Occipital lobe (tissue), 2 donors: ENCODE measurements around the gene PSMB1. TPM values are rescaled to one million over a fixed set of nuclear protein-coding genes. Genes with fewer than 3 reads are reported as not detected.

ENCODE experiments used
- DNase-seq: peaks from one replicate; lab custom pipeline; 2025; lab: John Stamatoyannopoulos, UW
- total RNA-seq: library from RNA; depleted of rRNA; stranded (reverse); fragments of >200 nt; gene quantifications from one replicate; pipeline ENCODE4 v1.2.3, GENCODE V29; 2014

The PSMB1 gene
- 203 TPM for total RNA-seq

DNA sequence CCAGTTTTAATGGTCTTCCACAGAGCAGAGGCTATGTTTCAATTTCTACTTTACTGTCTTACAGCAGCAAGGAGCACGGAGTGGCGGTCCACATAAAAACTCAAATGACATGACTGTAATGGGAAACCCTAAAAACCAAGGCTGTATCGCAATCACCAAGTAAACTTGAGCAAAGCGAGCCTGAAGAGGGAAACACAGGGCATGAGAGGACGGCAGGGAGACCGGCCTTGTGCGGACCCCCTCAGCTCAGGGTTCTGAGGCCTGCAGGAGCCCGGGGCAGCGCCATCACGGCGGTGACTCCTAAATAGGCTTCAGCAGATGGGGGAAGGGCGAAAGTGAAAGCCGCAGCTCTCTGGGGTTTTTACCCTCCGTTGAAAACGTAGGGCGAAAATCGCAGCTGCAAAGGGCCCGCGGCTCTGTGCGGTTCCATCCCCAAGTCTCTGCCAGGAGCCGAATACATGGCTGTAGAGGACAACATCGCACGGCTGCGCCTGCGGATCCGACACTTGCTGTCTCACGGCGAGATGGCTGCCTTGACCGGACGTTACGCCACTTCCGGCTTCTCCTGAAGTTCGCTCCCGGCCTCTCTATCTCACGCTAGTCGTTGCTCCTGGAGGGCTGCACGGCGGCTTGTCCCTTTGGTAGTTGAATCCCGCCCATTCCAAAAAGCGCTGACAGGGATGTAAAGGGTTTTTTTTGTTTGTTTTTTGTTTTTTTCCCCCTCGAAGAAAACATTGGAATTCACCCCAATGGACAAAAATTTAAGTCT, at the start of gene PSMB1:
Gene PSMB1, minus strand, starts transcription at position 543 of the 769 bp plus-strand sequence. Its CDS starts 65 bp downstream, at position 478.
- peak; percentile 93 for DNase-seq

DNA sequence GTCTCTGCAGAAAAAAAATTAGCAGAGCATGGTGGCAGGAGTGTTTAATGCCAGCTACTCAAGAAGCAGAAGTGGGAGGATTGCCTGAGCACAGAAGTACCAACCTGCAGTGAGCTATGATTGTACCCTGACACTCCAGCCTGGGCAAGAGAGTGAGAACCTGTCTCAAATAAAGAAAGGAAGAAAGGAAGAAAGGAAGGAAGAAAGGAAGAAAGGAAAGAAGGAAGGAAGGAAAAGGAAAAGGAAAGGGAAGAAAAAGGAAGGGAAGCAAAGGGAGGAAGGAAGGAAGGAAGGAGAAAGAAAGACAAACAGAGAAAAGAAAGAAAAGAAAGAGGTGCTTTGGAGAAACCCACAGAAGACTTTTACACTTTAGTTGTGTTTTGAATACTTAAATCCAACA, 44.2 kb upstream of the PSMB1 start:
- DNase-seq: no peak

DNA sequence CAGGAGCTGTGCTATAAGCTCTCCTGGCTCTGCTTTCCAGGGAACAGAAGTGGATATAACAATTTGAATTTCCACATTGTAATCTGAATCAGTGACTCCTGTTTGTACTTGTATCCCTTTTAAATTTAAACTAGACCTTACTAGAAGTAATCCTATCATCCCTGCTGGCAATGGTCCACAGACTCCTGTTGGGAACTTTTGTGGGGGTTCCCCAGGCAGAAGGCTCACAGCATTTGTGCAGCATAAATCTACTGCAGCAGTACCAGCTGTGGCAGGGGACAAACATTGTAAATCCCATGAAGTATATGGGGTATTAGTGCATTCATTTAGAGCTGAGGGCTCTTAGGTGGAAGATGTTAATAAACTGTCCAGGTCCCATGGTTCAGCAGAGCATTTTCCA, 43.3 kb upstream of the PSMB1 start:
- DNase-seq: no peak

DNA sequence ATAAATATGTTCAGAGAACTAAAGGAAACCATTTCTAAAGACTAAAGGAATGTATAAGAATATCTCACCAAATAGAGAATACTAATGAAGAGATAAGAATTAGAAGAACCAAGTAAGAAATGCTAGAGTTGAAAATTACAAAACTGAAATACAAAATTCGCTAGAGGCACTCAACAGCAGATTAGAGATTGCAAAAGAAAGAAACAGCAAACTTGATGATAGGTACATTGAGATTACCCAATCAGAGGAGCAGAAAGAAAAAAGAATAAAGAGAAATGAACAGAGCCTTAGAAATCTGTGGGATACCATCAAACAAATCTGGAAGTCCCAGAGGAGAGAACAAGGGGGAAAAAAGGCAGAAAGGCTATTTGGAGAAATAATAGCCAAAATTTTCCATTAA, 37.6 kb upstream of the PSMB1 start:
- no peak for DNase-seq

DNA sequence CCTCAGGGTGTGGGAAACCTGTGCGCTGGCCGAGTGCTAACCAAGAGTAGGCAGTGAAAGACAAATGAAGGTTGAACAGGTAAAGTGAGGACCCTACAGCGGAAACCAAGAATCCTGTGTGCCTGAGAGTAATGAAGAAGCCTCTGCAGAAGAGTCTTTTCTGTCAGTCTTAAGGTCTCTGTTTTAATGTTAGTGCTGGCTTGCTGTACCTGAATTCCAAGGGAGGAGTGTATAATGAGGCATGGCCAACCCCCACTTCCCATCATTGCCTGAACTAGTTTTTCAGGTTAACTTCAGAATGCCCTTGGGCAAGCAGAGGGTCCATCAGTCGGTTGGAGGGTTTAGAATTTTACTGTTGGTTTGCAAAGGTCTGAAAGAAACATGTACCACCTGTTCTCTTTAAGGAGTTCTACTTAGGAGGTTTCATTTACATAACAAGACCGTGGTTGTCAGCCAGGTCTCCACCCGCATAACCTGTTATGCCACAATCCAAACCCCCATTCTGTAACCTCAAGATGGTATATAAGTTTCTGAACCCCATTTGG, 31.9 kb upstream of the PSMB1 start:
- no peak for DNase-seq

DNA sequence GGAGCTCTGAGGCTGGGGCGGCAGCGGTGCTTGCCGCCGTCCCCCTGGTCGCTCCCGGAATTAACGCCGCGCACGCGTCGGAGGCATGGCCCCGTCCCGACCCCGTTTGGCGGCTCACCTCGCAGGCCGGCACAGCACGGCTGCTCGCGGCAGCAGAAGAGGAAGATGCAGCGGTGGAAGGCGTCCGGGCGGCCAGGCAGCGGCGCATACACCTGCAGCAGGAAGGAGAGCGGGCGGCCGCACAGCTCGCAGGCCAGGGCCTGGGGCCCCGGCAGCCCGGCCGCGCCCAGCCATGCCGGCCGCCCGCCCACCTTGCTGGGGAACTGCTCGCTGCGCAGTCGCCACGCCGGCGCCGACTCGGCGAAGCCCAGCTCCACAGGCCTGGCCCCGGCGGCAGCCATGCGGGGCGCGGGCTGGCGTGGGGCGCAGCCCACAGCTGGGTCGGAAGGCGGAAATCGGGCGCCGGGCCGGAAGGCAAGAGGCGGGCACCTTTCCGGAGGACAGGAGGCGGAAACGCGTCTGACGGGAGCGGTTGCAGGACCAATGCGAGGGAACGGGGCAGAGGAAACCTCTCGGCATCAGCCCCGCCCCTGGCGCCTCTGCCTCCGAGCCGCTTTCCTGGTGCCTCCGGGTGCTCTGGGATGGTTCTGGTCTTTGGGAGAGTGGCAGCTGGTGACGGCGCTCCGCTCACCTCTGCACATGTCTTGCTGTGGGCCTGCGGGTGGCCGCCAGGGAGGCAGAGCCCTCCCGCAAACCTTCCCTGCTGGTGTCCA, 31.3 kb upstream of the PSMB1 start, which contains the start of gene PDCD2:
Gene PDCD2, minus strand, starts transcription at position 457 of the 773 bp plus-strand sequence. Its CDS starts 56 bp downstream, at position 401.
- peak; percentile 91 for DNase-seq

DNA sequence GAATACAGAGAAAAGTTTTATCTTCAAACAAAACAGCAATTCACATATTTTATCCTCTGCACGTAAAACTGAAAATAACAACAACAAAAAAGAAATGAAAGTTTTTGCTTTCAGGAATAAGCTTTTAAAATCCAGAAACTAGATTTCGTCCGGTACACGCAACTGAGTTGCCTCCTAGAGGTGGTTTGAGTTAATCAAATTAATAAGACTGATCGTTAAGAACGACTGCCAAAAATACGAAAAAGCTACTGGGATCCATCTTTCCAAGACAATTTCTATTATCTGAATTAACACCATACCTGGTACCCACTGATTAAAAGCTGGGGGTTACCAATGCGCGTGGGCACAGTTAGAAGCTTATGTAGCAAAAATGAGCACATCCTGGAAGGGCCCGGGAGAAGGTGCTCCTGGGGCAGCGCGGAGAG, 30.7 kb upstream of the PSMB1 start:
- DNase-seq: no peak

DNA sequence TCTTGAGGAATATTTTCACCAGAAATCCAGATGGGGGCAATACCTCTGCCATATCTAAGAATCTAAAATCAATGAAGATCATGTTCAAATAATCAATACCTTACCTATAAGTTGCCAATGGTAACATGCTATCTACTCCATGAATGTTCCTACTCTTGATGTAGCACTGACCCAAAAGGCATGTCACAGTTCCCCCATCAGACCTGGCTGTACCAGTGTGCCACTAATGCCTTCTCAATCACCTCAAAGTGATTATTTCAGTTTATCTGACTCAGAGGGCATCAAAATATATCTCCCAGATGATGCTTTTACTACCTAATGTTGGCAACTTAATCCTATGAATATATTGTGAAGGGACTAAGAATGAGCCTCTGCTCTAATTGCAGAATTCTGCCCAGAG, 25.8 kb upstream of the PSMB1 start:
- no peak for DNase-seq

DNA sequence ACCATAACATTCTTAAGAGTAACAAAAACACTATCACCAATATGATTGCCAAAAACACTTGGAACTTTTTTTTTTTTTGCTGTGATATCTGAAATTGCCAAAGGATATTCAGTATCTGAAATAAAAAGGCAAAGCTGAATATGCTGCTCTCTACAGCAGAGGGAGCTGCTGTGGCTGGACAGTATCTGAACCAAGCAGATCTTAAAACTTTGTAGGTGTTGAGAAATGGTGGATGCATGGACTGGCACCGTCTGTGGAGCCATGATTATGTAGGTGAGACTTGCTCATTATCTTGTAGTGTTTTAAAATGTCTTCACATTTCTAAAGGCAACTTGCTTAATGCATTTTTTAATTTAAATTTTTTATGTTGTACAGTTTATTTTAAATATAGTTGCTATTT, 22.1 kb upstream of the PSMB1 start:
- no peak for DNase-seq

DNA sequence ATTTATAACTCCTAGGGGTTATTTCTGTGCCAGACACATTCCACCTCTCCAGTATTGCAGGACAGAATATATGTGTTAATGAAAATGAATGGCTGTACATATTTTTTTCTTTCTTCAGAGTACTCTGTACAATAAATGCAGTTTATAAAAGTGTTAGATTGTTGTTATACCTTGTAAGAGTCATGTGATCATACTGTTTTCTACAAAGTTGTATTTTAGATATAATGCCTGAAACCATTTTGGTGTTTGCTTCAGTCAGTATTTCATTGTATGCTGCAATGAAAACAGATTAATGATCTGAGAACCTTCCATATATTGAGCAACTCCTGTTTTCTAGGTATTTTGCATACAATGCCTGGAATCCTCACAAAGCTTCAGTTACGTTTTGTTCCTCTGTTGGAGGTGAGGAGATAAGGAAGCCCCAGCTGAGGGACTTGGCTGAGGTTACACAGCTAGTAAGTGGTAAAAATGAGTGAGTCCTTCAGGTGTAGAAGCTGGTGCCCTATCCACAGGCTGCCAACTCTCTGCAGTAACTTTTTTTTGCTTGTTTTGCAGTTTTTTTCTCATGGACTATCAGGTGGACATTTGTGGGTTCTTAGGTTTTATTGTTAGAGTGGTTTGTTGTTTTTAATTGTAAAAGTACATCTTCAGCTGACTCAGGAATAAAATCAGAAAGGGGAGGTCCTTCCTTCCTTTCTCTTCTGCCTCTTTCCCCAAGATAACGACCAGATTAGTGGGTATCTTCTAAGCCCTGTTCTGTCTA, 19.8 kb upstream of the PSMB1 start:
- DNase-seq: no peak

DNA sequence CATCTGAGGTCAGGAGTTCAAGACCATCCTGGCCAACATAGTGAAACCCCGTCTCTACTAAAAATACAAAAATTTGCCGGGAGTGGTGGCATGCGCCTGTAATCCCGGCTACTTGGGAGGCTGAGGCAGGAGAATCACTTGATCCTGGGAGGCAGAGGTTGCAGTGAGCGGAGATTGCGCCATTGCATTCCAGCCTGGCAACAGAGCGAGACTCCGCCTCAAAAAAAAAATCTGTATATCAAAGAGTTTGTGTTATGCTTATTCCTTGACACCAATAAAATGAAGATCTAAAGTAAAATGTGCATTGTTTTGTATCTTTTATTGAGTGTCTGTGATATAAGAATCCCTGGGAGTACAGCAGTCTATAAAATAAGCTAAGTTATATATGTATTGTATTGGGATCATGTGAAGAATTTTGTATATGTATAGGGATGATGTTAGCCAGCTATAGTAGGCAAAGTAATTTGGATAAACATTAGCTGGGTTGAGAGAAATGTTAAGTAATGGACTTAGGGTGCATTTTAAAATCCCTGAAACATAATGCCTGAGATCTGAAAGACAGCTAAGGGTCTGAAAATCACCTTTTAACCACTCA, 11.9 kb upstream of the PSMB1 start:
- no peak for DNase-seq

DNA sequence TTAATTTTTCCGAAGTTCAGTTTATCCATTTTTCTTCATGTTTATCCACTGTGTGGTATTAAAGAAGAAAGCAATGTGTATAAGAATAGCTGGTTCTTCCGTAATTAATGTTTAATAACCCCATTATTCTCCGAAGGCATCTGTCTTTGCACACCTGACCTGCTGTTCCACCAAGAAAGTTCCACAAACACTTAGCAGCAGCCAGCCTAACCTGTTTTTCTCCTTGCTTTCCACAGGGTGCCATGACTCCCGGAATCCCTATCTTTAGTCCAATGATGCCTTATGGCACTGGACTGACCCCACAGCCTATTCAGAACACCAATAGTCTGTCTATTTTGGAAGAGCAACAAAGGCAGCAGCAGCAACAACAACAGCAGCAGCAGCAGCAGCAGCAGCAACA, 8.4 kb upstream of the PSMB1 start:
- DNase-seq: no peak

DNA sequence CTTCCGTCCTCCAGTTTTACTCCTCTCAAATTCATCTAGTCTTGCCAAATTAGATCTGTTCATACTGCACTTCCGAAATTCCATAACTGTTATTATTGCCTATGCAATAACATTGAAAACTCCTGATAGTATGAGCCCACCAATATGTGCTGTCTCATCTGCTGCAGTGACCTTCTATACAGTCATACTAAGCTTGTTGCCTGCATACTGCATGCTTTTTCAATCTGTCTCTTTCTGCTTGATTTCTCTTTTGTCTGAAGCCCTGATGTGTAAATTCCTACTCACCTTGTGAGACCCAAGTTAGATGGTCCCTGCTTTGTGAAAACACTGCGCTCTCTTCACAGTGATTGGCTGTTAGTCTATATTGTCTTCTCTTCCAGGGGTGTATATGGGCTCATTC, 2.2 kb upstream of the PSMB1 start:
- no peak for DNase-seq

DNA sequence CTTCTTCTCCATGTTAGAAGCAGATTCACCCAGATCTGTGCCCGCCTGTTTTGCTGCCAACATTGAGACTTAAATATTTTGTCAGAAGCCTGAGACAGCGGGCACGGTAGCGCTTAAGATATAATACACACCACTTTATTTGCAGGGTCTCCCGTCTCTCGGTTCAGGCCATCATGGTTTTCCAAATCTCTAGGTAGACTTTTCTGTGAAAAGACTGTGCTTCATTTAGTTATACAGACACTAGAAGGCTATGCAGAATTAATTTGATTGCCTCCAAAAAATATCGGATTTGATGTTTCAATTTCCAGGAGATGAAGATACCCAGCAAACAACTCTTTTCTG, 1.7 kb upstream of the PSMB1 start:
- no peak for DNase-seq

DNA sequence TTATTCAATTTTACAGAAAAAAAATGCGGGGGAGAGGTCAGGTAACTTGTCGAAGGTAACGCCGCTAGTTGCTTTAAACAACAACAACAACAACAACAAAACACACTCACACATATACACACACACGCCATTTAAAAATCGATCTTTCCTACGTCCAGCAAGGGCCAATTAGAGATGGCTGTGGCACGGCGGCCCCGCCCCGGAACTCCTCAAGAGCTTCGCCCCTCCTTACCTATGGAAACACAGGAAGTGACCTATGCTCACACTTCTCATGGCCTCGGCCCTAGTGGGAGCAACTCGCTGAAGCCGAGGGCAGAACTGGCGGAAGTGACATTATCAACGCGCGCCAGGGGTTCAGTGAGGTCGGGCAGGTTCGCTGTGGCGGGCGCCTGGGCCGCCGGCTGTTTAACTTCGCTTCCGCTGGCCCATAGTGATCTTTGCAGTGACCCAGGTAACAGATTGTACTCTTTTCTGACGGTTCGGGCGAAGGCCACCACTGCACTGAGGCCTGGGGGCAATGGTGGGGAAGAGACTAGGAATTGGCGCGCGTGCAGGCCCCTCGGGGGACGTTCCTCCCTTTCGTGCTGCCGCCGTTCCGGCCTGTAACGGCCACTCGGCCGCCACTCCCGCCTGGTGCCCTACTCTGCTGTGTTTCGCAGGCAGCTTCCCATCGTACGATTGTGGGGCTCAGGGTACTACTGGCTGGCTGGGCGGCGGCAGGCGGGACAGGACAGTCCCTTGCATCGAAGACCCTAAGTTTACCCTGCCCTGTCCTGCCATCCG, 1.1 kb upstream of the PSMB1 start, which contains the start of gene TBP:
Gene TBP, plus strand, starts transcription at position 357 of the 783 bp plus-strand sequence. CDS start 2,661 bp downstream, outside the sequence.
- DNase-seq: peak; percentile 97

DNA sequence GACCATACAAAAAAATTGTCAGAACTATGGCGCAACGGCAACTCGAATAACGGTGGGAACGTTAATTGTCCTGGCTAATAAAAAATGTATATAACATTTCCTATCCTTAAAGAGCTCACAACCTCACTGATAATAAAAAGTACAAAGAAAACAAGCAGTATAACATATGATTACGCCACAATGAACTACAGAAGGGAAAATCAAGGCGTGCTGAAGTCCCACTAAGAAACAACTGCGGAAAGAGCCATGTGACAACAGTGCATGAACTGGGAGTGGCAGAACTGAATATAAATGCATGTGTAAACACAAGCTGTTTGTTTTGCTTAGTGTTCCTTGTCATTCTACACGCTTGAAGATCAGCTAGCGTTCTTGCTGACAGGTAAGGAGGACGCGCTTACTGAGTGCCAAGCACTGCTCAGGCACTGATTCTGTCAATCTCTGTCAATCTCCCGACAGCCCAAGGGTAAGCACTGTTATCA, 466 bp upstream of the PSMB1 start:
- peak; percentile 75 for DNase-seq

DNA sequence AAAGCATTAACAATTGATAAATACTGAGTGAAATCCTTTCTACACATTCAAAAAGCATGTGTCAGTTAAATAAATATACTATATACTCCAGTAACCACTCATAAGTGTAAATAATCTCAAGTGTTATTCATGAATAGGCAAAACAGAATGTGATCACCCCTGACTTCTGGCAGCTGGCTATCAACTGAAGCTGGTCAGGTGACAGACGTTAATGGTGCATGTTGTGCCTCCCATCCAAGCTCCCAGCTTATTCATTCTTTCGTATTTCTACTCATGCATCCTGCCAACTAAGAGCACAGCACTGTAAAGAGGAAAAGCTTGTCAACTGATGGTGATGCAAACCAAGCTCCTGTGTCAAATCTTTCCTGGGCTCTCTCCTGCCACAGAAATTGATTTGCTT, 7.7 kb downstream of the PSMB1 start:
- DNase-seq: no peak

DNA sequence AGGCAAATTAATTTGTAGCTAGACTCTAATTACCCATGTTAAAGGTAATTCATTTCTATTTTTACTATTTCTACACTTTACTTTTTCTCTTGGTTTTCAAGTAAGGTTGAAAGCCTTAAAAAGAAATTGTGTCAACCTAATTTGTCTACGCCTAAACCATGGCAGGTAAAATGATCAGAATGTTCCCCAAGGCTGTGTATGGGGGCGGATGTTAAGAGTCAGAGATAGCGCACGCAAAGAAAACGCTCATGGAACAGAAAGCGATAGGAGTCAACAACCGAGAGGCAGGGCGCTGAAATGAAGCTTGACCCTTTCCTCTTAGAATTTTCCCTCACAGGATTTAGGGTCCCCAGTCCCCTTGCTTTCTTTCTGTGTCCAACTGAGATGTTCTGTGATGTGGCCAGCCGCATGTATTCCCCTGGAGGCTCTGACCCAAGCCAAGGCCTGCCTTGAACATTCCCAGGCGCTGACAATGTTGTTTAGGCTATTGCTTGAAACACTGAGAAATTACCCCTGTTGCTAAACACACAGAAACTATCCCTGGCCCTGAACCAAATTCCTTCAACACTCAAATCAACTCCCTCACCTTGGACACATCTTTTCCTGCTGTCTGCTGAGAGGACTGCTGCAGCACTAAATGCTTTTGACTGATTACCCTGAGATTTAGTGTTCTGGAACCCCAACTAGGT, 10.9 kb downstream of the PSMB1 start:
- no peak for DNase-seq

DNA sequence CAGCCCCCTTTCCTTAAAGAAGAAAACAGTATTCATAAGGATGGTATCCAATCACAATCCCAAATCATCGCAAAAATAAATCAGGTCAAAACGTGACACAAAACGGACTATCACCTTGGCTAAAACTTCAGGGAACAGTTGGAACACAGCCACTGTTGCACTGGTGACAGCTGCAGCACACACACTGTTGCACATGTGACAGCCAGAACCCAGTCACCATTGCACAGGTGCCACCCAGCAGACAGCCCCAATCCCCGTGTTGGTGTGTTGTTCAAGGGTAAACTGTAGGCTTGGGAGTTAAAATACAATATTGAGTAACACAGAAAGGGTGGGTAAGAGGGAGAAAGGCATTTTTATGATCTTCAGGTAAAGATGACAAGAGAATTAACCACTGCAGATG, 15.8 kb downstream of the PSMB1 start:
- no peak for DNase-seq

DNA sequence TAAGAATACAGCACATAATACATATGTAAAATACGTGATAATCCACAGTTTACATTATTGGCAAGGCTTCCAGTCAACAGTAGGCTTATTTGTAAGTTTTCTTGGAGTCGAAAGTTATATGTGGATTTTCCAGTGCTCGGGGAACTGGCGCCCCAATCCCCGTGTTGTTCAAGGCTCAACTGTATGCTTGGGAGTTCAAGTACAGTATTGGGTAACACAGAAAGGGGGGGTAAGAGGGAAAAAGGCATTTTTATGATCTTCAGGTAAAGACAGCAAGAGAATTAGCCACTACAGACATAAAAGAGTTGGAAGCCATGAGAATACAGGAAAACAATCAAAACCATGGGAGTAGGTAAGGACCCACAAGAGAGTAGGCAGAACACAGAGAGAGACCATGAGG, 16.4 kb downstream of the PSMB1 start:
- DNase-seq: no peak
